Type B pancreatic cell (in vitro differentiated cells): Measurements from ENCODE around the gene PEX5L. TPM values are rescaled to one million over a fixed set of nuclear protein-coding genes. Genes with fewer than 3 reads are reported as not detected.

Experiments used
- DNase-seq: peaks from one replicate; pipeline ENCODE4 v3.0.0; 2021; ENCODE audit warnings: mixed read lengths; ENCODE audit not compliant: unreplicated experiment; ENCODE audit errors: extremely low spot score
- H3K27ac Mint-ChIP-seq: 2 replicates; pipeline ENCODE4 v1.8.0; 2021; ENCODE audit warnings: mild to moderate bottlenecking, mixed read lengths
- H3K27me3 Mint-ChIP-seq: 2 replicates; pipeline ENCODE4 v1.8.0; 2021; ENCODE audit warnings: mixed read lengths
- H3K36me3 Mint-ChIP-seq: 2 replicates; pipeline ENCODE4 v1.8.0; 2021; ENCODE audit warnings: mixed read lengths
- H3K4me1 Mint-ChIP-seq: one replicate; pipeline ENCODE4 v1.8.0; 2021; ENCODE audit warnings: mixed read lengths; ENCODE audit not compliant: unreplicated experiment
- H3K4me3 Mint-ChIP-seq: 2 replicates; pipeline ENCODE4 v1.8.0; 2021; ENCODE audit warnings: mild to moderate bottlenecking, mixed read lengths
- H3K9me3 Mint-ChIP-seq: 2 replicates; pipeline ENCODE4 v1.8.0; 2021; ENCODE audit warnings: mixed read lengths
- CTCF ChIP-seq: fragments of 200-600 bp; sonication (generic); conservative IDR thresholded peaks from 2 replicates; pipeline ENCODE4 v1.5.0; 2021; ENCODE audit warnings: antibody characterized with exemption, mild to moderate bottlenecking
- total RNA-seq: library from RNA; stranded (reverse); gene quantifications from 2 replicates; pipeline ENCODE4 v1.2.1, GENCODE V29; 2021; ENCODE audit warnings: low replicate concordance

PEX5L gene
- total RNA-seq, 1 donor from 2014 or later = 1.1 TPM

- no peaks in the 10 kb centered on the region for H3K9me3 Mint-ChIP-seq
- H3K4me3 Mint-ChIP-seq = no peak overlapping the region
- no peak overlapping the region for H3K27ac Mint-ChIP-seq
- H3K27me3 Mint-ChIP-seq = no peaks in the 10 kb centered on the region
- no peaks in the 10 kb centered on the region for H3K4me1 Mint-ChIP-seq
- no peak for DNase-seq
- no peak for TF ChIP-seq CTCF
- no peaks in the 10 kb centered on the region for H3K36me3 Mint-ChIP-seq
Observed at GRCh38 chr3:179921951-179922350, 114.8 kb downstream of the PEX5L start.

GRCh38 chr3:179921500-179921899 lies 115.2 kb downstream of the PEX5L start:
- H3K27ac Mint-ChIP-seq = no peak overlapping the region
- H3K27me3 Mint-ChIP-seq = no peaks in the 10 kb centered on the region
- no peak for DNase-seq
- no peaks in the 10 kb centered on the region for H3K36me3 Mint-ChIP-seq
- H3K9me3 Mint-ChIP-seq = no peaks in the 10 kb centered on the region
- TF ChIP-seq CTCF = no peak
- H3K4me1 Mint-ChIP-seq = no peaks in the 10 kb centered on the region
- no peak overlapping the region for H3K4me3 Mint-ChIP-seq

- no peaks in the 10 kb centered on the region for H3K36me3 Mint-ChIP-seq
- H3K4me3 Mint-ChIP-seq = no peak overlapping the region
- no peaks in the 10 kb centered on the region for H3K9me3 Mint-ChIP-seq
- H3K4me1 Mint-ChIP-seq = no peaks in the 10 kb centered on the region
- TF ChIP-seq CTCF = no peak
- no peak overlapping the region for H3K27ac Mint-ChIP-seq
- DNase-seq = no peak
- H3K27me3 Mint-ChIP-seq = no peaks in the 10 kb centered on the region
Observed at GRCh38 chr3:179907784-179908482, 128.8 kb downstream of the PEX5L start.

GRCh38 chr3:179902061-179902460 lies 134.7 kb downstream of the PEX5L start:
- H3K4me3 Mint-ChIP-seq = no peak overlapping the region
- H3K36me3 Mint-ChIP-seq = no peaks in the 10 kb centered on the region
- H3K4me1 Mint-ChIP-seq = no peaks in the 10 kb centered on the region
- DNase-seq = no peak
- no peak for TF ChIP-seq CTCF
- H3K9me3 Mint-ChIP-seq = no peaks in the 10 kb centered on the region
- H3K27me3 Mint-ChIP-seq = peaks cover 3% of the 10 kb centered on the region
- H3K27ac Mint-ChIP-seq = no peak overlapping the region

GRCh38 chr3:179898024-179898423 lies 138.7 kb downstream of the PEX5L start:
- H3K27me3 Mint-ChIP-seq = peaks cover 3% of the 10 kb centered on the region
- H3K27ac Mint-ChIP-seq = no peak overlapping the region

More at GRCh38 chr3:179898024-179898423, 138.7 kb downstream of the PEX5L start:
- DNase-seq = no peak
- Mint-ChIP-seq H3K4me3 (no peak overlapping the region), H3K9me3 (no peaks in the 10 kb centered on the region), H3K36me3 (no peaks in the 10 kb centered on the region), H3K4me1 (no peaks in the 10 kb centered on the region)
- TF ChIP-seq CTCF = no peak
